ENCODE results near the gene CKS2.

DNA sequence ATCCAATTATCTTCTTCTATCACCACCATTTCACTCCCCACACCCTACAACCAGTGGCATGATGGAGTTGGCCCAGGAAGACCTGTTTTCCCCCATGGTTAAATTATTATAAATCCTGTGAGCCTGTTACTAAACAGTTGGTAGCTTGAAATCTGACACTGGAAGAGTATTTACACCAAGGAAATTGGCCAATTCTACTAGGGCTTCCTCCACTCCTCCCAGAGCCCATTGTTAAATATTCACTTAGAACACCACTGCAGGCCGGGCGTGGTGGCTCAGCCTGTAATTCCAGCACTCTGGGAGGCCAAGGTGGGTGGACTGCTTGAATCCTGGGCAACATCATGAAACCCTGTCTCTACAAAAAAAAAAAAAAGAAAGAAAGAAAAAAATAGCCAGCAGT is 32.4 kb upstream of the CKS2 start:
- TF ChIP-seq, protein P1, sequence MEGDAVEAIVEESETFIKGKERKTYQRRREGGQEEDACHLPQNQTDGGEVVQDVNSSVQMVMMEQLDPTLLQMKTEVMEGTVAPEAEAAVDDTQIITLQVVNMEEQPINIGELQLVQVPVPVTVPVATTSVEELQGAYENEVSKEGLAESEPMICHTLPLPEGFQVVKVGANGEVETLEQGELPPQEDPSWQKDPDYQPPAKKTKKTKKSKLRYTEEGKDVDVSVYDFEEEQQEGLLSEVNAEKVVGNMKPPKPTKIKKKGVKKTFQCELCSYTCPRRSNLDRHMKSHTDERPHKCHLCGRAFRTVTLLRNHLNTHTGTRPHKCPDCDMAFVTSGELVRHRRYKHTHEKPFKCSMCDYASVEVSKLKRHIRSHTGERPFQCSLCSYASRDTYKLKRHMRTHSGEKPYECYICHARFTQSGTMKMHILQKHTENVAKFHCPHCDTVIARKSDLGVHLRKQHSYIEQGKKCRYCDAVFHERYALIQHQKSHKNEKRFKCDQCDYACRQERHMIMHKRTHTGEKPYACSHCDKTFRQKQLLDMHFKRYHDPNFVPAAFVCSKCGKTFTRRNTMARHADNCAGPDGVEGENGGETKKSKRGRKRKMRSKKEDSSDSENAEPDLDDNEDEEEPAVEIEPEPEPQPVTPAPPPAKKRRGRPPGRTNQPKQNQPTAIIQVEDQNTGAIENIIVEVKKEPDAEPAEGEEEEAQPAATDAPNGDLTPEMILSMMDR (conservative IDR thresholded peaks at IDR 0.05), result no peak
- TF ChIP-seq EZH2 (IDR thresholded peaks at IDR 0.05; ENCODE audit: low read depth), result no peak
